ENCODE results near the gene UPK3A. TPM values are rescaled to one million over a fixed set of nuclear protein-coding genes. Genes with fewer than 3 reads are reported as not detected.
A peak's percentile ranks its signal among the peaks of the same experiment; 100 is the strongest.

The UPK3A gene
- total and polyA plus RNA-seq, 10 of the 15 experiments (the other 5 are each of a cell fraction or from before 2014, with no cell fraction given): not detected

- TF ChIP-seq MEF2B (IDR thresholded peaks at IDR 0.05; ENCODE audit: partially characterized antibody, poor library complexity, severe bottlenecking) (peak; percentile 95), EZH2 (IDR thresholded peaks at IDR 0.05; ENCODE audit: borderline replicate concordance, control insufficient read depth, low read depth, low read length) (no peak), MEF2A (IDR thresholded peaks at IDR 0.05; ENCODE audit: insufficient read depth, low read depth, low read length) (0 out of 2 replicates have a peak, but pooled peaks have one; percentile 7), BCL11A (IDR thresholded peaks at IDR 0.05; ENCODE audit: low read depth, low read length) (peak; percentile 91), MAX (IDR thresholded peaks at IDR 0.05; ENCODE audit: low read depth, low read length) (peak; percentile 96), CTCF (IDR thresholded peaks at IDR 0.05 in 2 of 3, conservative IDR thresholded peaks at IDR 0.05 in 1 of 3; ENCODE audit: control insufficient read depth in 2 of 3, extremely low read depth in 1 of 3, insufficient read depth in 1 of 3, low read depth in 3 of 3, low read length in 3 of 3) (peak; percentile 69 to 92 (median 79)), BACH1 (IDR thresholded peaks at IDR 0.05; ENCODE audit: borderline replicate concordance) (no peak), ZSCAN29 (IDR thresholded peaks at IDR 0.05) (no peak), TAF1 (IDR thresholded peaks at IDR 0.05; ENCODE audit: borderline replicate concordance, low read depth, low read length) (no peak), ESRRA (IDR thresholded peaks at IDR 0.05; ENCODE audit: low read length) (0 out of 2 replicates have a peak, but pooled peaks have one; percentile 1), CHD2 (IDR thresholded peaks at IDR 0.05; ENCODE audit: borderline replicate concordance, low read depth, low read length) (peak; percentile 20; the same call in 1 of the 2 replicates), NR2F1 (conservative IDR thresholded peaks at IDR 0.05) (peak; percentile 99), ZNF687 (IDR thresholded peaks at IDR 0.05) (peak; percentile 82), RUNX3 (IDR thresholded peaks at IDR 0.05; ENCODE audit: low read length) (peak; percentile 84), JUND (IDR thresholded peaks at IDR 0.05; ENCODE audit: low read depth, low read length) (no peak), ATF3 (IDR thresholded peaks at IDR 0.05; ENCODE audit: borderline replicate concordance, extremely low read depth, low read depth, low read length) (no peak), NBN (IDR thresholded peaks at IDR 0.05) (0 out of 2 replicates have a peak, but pooled peaks have one; percentile 43), TCF12 (IDR thresholded peaks at IDR 0.05; ENCODE audit: low read depth, low read length) (peak; percentile 98)
- TF ChIP-seq, protein P1, sequence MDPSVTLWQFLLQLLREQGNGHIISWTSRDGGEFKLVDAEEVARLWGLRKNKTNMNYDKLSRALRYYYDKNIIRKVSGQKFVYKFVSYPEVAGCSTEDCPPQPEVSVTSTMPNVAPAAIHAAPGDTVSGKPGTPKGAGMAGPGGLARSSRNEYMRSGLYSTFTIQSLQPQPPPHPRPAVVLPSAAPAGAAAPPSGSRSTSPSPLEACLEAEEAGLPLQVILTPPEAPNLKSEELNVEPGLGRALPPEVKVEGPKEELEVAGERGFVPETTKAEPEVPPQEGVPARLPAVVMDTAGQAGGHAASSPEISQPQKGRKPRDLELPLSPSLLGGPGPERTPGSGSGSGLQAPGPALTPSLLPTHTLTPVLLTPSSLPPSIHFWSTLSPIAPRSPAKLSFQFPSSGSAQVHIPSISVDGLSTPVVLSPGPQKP (IDR thresholded peaks at IDR 0.05; ENCODE audit: low read depth, low read length): 0 out of 2 replicates have a peak, but pooled peaks have one; percentile 34
- TF ChIP-seq, protein P2, sequence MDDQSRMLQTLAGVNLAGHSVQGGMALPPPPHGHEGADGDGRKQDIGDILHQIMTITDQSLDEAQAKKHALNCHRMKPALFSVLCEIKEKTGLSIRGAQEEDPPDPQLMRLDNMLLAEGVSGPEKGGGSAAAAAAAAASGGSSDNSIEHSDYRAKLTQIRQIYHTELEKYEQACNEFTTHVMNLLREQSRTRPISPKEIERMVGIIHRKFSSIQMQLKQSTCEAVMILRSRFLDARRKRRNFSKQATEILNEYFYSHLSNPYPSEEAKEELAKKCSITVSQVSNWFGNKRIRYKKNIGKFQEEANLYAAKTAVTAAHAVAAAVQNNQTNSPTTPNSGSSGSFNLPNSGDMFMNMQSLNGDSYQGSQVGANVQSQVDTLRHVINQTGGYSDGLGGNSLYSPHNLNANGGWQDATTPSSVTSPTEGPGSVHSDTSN (IDR thresholded peaks at IDR 0.05; ENCODE audit: insufficient replicate concordance, low read depth, low read length): peak; percentile 68
Observed at GRCh38 chr22:45263463-45264269, 21.1 kb upstream of the UPK3A start (continued).
